Measurements from ENCODE around the gene C1orf198.
"Not testable (repeated sequence)": the region's sequence is repeated elsewhere in the genome, so short reads cannot be mapped to it uniquely, and the experiment has no call there.

The C1orf198 gene

DNA sequence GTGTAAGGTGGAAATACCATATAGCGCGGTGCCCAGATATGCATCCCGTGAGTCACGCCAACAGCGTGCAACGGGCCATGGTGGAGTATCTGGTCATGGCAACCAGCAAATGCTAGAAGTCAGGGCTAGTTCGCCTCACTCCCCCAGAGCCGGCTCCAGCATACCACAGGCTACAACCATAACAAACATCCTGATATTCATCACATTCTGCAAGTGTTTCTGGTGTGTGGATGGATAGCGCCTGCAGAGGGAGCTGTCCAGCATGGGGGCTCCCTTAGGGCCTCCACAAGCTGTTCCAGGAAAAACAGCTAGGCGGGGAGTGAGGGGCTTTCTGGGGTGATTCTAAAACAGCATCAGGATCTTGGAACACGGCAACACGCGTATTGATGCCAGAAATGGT lies 6.8 kb downstream of the C1orf198 start:
- no peak for DNase-seq (ENCODE audit: low read depth in 1 of 2, low spot score in 1 of 2)

DNA sequence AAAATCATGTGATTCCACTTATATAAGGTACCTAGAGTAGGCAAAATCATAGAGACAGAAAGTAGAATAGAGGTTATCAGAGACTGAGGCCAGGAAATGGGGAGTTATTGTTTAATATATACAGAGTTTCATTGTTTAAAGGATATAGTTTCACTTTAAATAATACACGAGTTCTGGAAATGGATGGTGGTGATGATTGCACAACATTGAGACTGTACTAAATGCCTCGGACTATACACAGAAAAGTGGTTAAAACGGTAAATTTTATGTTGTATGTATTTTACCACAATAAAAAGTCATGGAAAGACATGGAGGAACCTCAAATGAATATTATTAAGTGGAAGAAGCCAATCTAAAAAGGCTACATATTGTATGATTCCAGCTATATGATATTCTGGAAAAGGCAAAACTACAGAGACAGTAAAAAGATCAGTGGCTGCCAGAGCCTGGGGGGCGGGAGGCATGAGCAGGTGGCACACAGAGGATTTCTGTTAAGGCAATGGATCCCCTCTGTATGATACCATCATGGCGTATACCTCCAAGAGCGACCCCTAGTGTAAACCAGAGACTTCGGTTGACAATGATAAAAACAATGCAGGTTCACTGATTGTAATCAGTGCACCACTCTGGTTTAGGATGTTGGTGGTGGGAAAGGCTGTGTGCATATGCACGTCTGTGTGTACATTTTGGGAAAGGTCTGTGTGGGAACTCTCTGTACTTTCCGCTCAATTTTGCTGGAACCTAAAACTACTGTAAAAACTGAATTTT lies 7.5 kb downstream of the C1orf198 start:
- no peak for DNase-seq (ENCODE audit: low read depth in 1 of 2, low spot score in 1 of 2)

DNA sequence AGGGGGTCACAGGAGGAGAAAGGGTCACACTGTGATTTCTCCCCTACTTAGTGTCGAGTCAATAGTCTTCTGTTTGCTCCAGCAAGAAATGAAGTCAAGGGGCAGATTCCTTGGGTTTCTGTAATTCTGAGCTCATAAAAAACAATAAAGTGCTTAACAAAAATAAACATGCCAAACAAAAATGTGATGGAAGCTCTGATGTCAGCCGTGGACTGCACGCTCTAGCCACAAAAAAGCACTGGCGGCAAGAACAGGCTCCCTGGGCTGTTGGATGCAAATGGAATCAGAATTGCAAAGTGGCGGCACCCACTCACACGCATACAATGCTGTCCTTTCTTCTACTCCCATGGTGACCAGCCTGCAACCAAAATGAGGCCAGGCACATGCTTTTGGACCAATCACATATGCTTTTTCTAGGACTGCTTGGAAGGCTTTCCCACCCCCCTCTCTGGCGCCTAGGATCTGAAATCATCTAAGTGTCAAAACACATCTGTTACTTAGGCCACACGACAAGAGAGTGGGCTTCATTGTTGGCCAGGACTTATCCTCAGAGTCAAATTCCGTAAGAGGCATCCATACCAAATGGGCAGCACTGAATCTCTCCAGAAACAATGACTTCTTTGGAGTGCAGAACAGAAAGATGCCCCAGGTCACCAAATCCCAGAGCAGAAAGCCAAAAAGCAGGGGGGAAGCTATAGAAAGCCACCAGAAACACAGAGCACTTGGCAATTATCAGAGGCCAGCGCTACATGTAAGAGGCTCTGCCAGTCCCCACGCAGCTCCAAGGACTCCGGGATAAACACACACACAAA lies 9.2 kb downstream of the C1orf198 start:
- DNase-seq (ENCODE audit: low read depth in 1 of 2, low spot score in 1 of 2): no peak

DNA sequence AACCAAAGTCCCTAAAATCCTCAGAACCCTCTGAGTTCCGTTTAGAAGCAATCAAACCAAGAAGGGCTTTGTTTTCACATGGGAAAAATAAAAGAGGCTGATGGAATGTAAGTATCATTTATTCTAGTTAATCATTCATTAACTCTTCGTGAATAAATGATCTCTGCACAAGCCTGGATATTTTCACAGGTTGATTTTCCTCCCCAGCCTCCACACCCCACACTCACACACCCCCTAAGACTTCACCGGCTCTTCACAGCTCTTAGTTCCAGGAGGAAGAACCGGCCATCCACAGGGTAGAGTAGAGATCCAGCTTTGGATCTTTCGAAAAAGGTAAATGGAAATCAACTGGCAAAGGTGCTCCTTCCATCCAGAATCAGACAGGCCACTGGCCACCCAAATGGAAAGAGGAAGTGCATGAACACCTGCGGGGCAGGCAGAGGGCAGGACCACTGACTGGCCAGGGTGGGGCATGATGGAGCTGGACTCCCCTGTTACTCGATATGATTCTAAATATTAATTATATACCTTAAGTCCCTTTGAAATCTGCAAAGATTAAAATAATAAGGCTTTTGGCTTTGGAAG lies 10.0 kb downstream of the C1orf198 start:
- DNase-seq (ENCODE audit: low read depth in 1 of 2, low spot score in 1 of 2): no peak

DNA sequence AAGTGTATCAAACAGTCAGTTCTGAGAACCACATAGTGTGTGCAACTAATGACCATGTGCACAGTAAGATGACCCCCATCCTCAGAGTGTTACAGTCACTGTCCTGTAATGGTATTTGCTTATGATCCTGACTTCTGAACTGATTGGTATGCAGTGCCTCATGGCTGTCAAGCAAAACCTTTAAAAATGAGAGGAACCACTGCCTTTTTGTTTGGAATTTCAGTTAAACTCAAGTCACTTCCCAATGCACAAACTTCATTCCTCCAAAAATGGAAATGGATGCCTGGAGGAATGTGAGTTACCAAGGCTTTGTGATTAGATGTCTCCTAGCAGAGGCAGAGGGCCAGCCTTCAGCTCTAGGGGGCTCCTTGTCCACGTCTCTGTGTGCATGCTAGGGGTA lies 10.5 kb downstream of the C1orf198 start:
- DNase-seq (ENCODE audit: low read depth in 1 of 2, low spot score in 1 of 2): no peak

DNA sequence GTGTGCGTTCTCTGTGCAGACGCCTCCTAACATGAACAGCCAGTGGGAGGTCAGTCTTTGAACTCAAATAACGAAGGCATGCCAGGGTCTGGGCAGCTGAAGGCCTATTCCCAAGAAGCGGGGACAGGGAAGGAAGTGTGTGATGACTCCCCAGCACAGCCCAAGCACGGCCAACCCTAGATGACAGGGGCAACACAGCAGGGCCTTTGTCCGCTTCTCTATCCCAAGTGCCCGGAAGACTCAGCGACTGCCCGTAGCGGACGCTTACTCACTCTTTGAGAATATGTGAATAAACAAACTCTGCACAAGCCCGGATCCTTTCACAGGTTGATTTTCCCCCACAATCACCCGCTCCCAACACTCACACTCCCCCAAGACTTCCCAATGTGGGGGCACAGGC lies 11.2 kb downstream of the C1orf198 start:
- no peak for DNase-seq (ENCODE audit: low read depth in 1 of 2, low spot score in 1 of 2)

DNA sequence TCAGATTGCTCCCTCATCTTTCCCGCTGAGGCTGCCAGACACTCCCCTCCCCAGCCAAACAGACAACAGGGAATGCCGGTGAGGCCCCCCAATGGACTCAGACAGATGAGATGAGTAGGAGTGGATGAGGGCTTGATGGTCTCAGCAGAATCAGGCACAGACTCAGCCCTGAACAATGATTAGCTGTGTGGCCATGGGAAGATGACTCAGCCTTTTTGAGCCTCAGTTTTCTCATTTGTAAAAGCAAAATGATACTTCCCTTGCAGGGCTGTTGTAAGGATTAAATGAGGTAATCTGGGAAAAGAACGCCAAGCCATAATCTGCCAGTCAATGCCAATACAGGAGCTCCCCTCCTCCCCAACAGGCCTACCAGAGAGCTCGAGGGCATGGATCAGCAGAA lies 12.4 kb downstream of the C1orf198 start:
- no peak for DNase-seq (ENCODE audit: low read depth in 1 of 2, low spot score in 1 of 2)

DNA sequence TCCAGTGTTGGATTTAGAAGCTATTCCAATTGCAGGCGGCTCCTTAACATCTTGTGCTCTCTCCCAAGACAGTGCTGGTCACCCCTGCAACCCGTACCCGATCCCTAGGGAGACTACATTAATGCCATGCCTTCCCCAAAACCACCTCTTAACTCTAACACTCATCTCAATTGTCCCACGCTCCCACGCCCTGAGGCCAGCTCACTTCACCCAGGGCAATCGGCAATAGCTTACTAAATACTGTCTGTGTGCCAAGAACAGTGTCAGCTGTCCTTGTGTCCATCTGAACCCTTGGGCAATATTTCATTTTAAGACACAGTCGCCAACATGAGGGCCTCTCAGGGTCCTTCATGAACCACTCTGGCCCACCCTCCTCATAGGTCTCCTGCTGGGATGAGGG lies 13.9 kb downstream of the C1orf198 start:
- no peak for DNase-seq (ENCODE audit: low read depth in 1 of 2, low spot score in 1 of 2)

DNA sequence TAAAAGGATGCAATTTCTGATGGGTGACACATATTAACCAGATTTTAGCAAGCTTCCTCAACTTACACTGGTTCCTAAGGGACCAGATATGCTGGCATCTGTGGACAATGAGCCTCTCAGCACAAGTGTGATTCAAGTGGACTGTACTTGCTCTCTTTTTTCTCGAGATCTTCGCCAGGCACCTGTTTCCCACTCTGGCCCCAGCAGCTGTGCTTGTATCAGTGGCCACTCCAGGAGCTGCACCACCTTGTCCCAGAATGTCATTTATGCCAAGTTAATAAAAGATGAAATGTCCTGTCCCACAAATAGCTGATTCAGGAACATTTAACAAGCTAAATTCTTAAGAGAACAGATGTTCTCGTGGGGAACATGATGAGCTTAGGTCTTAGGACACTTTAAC lies 14.6 kb downstream of the C1orf198 start:
- no peak for DNase-seq (ENCODE audit: low read depth in 1 of 2, low spot score in 1 of 2)

DNA sequence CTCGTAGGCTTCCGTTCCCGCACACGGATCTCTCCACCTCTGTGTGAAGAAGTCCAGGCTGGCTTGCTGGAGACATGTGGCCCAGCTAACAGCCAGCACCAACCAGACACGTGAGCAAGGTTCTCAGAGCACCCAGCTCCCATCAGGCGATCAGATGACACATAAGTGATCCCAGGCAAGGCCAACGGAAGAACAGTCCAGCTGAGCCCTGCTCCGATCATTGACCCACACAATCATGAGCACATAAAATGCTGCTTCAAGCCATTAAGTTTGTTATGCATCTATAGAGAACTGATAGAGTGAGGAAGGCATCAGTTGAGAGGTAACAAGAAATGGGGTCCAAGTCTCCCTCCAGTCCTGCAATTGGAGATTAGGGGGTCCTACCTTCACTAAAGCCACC lies 15.4 kb downstream of the C1orf198 start:
- DNase-seq (ENCODE audit: low read depth in 1 of 2, low spot score in 1 of 2): no peak

DNA sequence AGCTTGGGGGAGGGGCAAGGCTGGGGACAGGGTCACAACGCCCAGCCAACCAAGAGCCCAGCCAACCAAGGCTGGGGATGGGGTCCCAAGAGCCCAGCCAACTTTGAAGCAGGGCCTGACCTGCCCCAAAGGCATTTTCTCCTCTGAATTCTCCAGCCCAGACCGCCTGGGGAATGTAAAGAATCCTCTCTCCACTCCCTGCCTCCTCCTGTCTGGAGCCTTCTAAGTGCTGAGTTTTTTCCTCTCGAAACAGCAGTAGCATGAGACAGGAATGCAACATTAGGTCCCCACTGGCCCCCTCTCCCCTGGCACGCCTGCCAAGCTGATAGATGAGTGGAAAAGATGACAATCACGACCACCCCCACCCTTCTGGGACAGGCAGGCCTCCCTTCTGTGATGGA lies 17.0 kb downstream of the C1orf198 start:
- DNase-seq (ENCODE audit: low read depth in 1 of 2, low spot score in 1 of 2): no peak

DNA sequence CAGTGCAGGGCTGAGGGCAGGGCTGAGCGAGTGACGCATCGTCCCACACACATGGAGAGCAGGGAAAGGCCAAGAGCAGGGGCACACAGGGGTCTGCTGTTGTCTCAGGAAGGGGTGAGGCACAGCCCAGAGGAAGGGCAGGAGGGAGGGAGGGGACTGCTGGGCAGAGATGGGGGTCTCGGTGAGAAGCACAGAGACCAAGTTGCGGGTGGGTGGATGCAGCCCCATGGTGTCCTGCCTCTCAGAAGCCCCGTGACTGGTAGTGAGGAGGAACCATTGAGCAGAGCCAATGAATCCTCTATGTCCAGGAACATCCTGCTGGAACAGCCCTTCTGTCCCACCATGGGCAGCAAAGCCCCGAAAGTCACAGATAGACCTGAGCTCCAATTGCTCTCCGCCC lies 17.8 kb downstream of the C1orf198 start:
- DNase-seq (ENCODE audit: low read depth in 1 of 2, low spot score in 1 of 2): no peak

DNA sequence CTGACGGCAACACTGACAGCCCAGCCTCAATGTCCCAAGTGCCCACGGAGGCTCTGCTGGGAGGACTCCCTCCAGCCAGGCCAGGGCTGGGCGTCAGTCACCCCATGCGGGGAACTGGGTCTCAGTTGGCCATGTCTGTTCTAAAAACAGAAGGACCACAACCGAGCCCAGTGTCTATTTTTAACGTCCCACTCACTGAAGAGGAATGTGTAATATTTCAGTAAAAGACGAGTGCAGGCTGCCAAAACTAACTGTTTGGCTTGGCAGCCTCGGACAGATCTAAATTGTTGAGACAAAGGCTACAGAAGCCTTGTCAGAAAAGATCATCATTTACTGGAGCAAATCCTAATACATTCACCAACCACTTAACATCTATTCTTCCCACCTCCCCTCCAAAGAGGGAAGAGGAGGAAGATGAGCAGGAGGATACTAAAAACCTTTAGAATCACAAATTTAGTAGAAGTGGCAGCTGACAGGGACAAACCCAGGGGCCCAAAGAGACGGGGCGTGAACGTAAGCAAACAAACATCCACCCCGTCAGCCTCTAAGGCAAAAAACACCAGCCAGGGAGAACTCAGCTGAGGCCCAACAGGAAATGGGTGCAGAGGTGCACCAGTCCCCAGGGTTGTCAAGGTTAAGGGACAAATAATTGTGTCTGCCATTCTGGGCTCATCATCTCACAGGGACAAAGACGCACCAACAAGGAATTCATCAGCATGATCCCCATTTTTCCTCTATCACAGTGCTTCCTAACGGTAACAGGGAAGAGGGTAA lies 18.7 kb downstream of the C1orf198 start:
- DNase-seq (ENCODE audit: low read depth in 1 of 2, low spot score in 1 of 2): no peak

DNA sequence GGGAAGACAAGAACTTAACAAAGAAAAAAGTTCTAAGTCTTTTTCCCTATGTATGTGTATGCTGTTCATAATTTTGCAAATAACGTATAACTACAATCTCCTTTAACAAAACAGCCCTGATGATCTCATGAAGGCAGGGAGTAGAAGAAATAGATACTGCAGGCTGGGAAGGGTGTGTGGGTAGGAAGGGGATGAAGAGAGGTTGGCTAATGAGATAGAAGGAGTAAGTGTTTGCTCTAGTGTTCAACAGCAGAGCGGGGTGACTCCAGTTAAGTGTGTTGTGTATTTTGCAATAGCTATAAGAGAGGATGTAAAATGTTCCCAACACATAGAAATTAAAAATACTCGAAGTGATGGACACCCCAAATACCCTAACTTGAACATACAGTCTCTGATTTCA lies 20.1 kb downstream of the C1orf198 start:
- DNase-seq (ENCODE audit: low read depth in 1 of 2, low spot score in 1 of 2): no peak

DNA sequence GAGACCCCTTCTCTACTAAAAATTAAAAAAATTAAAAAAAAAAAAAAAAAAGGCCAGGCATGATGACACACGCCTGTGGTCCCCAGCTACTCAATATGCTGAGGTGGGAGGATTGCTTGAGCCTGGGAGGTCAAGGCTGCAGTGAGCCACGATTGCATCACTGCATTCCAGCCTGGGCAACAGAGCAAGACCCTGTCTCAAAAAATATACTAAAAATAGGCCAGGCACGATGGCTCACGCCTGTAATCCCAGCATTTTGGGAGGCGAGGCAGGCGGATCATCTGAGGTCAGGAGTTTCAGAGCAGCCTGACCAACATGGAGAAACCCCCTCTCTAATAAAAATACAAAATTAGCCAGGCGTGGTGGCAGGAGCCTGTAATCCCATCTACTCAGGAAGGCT lies 23.1 kb downstream of the C1orf198 start:
- not testable (repeated sequence) for DNase-seq (ENCODE audit: low read depth in 1 of 2, low spot score in 1 of 2)

DNA sequence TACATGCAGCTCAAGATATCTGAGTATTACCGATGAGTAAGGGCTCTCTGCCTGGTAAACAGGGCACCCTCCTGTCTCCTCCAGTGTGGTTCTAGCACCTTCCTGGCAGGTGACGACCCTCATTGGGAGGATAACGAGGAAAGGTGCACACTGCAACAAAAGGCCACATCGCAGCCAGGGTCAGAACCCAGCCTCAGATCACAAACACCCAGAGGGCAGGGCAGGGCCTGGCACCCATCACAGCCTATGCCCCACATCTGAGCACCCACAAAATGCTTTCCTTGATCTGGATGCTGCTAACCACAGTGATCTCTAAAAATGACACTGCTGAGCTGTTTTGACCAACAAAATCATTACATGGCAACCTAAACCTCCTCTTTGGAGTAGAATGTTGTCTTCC lies 23.8 kb downstream of the C1orf198 start:
- no peak for DNase-seq (ENCODE audit: low read depth in 1 of 2, low spot score in 1 of 2)

DNA sequence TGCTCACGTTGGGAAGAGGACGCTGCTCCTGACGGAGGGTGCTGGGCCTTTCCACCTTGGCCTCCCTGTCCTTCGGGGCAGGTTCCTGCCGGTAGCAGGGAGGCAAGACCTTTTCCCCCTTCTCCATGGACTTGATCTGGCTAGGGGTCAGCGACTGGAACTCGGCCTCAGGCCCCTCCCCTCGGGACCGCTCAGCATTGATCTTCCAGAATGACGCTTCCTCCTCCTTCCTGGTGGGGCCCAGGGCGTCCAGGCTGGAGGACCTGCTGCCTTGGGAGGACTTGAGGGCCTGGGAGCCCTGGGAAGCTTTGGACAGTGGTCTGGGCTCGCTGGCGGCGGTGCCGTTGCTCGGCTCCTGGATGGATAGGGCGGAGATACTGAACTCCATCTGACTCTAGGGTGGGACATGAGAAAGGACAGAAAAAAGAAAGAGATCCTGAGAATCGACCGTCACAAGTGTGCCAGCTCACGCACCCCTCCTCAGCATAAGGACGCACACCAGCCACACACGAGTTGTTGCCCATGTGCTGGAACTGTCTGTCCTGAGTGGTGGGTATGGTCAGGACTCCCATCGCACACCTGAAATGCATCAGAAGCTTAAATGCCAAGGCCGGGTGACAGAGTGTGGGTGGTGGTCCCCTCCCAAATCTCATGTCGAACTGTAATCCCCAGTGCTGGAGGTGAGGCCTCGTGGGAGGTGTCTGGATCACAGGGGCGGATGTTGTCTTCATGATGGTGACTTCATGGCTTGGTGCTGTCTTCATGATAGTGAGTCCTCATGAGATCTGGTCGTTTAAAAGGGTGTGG lies 24.6 kb downstream of the C1orf198 start:
- DNase-seq (ENCODE audit: low read depth in 1 of 2, low spot score in 1 of 2): no peak

DNA sequence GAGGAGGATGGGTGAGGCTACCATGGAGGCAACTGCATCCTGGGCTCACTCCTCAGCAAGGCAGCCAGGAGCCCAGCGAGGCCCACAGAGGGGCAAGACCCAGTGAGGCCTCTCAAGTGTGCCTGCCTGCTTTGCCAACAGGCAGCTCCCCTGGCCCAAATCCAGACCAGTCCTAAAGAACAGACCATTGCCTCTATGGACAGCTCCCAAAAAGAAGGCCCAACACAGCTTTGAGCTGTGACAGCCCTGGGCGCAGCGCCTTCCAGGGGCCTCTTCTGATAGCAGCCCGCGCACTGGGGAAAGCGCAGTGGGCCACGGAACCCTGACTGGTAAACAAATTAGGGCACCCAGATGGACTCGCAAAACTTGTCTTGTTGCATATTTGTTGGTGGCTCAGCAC lies 25.5 kb downstream of the C1orf198 start:
- no peak for DNase-seq (ENCODE audit: low read depth in 1 of 2, low spot score in 1 of 2)

DNA sequence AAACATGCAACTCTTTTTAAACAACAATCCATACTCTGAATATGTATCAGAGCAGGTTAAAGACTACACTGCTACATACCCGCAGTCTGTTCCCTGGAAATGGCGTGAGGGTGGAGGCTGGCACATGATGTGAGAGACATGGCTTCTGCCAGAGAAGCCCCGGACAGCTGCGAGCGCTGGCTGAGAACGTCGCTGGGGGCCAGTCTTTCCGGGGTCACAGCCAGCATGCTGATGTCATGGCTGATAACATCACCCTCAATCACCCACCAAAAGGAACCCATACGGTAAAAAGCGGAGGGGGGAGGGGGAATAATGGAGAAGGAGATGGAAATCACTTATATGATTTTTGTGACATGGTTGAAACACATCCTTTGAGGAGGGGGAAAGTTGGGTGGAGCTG lies 29.1 kb downstream of the C1orf198 start:
- DNase-seq (ENCODE audit: low read depth in 1 of 2, low spot score in 1 of 2): no peak

DNA sequence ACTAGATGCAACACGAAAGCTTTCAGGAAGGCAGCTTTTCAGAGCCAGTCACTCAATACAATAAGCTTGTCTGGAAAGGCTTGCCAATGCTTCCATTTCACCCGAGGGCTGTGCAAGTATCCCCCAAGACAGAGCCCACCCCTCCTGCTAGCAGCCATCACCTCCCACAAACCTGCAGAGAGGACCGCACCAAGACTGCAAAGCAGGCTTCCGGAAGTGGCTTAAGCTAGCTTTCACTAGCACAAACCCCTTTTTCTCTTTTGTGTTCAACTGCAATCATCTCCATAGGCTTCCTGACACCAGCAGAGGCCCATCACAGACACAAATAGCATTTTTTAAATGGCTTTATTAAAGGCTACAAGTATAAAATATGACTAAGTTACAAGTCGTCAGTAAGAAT lies 31.5 kb downstream of the C1orf198 start:
- DNase-seq (ENCODE audit: low read depth in 1 of 2, low spot score in 1 of 2): no peak

DNA sequence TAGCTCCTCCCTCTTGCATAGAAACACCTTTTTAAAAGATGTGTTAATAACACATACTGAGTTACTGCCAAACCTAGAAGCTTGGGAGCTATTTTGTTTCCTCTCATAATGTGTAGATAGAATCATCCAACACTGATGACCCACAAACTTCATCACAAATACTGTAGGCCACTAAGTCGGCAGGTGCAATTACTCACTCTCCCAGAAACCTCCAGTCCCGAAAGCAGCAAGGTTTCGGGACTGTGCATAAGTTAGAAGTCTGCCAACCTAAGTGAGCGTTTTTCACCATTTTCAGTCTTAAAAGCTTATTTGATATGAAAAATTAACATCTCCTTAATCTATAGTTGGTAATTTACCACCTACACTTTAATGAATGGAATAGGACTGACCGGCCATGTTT lies 32.0 kb downstream of the C1orf198 start:
- DNase-seq (ENCODE audit: low read depth in 1 of 2, low spot score in 1 of 2): no peak

All from stimulated activated CD4-positive, alpha-beta T cell treated with anti-CD3 and anti-CD28 coated beads, Interleukin-15, amount 100 ng/mL, for 1 hour (primary cell).